HG03097 (cell line): ENCODE measurements around the gene SLC9A7.

Experiments
- ATAC-seq: cut with Tn5 transposase; IDR thresholded peaks from one replicate; pipeline ENCODE4 v1.9.1; 2021; ENCODE audit not compliant: unreplicated experiment, low FRiP score

SLC9A7 gene

DNA sequence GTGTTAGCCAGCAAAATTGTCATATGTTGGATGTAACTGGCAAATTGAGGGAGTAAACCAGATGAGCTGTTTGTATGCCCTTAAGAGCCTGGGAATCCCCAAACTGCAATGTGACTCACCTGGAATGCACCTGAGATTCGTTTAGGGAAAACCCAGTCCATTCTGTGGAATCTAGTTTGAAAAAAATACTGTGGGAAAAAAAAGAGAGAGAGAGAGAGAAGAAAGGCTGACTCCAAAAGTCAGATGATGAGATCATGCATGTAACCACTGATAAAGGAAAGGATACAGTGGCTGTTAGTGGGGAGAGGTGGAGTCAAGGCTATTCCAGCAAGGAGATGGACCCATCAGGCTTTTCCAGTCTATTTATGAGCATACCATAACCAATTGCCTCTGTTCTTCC lies 48.5 kb downstream of the SLC9A7 start:
- ATAC-seq = no peak

DNA sequence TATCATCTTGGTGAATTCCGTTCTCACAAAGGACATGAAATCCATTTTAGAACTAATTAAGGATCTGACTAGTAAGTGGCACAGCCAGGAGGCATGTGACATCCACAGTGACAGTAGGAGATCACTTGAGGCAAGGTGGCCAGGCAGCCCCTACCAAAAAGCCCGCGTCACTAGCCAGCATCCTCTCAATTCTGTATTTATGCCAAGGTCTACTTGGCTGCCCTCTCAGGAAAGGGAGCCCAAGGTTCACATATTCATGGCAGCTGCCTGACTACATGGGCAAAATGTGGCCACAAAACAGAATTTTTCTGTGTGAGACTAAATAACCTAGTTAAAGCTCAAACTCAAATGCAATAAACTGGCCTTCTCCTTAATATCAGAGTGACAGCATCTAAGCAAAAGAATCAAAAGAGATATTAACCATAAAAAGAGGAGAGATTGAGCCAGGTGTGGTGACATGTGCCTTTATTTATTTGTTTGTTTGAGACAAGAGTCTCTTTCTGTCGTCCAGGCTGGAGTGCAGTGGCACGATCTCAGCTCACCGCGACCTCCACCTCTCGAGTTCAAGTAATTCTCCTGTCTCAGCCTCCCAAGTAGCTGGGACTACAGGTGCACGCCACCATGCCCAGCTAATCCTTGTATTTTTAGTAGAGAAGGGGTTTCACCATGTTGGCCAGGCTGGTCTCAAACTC lies 51.5 kb downstream of the SLC9A7 start:
- ATAC-seq = no peak

DNA sequence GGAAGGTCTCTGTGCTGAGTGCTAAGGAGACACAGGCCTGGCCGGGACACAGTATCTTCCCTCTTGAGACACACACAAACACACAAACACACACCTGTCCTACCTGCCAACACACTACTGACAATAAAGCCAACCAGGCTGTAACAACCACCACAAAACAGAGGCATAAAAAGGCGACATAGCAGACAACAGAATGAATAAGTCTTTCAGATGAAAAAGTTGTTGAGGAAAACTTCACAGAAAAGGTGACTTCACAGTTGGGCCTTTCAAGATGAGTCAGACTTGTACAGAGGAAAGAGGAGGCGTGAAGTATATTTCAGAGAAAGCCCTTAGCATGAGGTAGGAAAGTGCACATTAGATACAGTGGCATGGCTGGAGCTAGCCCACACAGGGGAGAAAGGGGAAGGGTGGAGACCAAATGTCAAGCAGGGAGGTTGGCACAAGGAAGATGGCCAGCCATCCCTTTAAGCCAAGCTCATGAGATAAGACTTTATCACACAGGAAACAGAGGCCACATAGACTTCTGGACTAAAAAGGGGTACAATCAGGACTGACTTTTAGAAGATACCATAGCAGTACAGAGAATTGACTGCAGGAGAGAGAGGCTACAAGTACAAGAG lies 54.0 kb downstream of the SLC9A7 start:
- peak; percentile 85 for ATAC-seq

DNA sequence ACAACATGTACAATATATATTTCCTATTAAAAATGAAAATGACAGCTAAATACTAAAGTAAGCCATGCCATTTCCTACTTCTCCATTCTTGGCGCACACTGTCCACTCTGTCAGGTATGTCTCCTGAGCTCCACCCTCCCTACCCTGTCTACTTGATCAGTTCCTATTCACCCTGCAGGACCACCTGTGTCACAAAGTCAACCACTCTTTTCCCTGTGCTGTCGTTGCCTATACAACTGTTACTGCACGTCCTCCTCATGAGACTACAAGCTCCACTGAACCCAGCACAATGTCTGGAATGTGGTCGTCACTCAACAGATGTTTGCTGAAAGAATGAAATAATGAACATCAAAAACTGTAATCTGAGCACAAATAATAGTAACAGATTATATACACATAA lies 54.9 kb downstream of the SLC9A7 start:
- ATAC-seq = no peak

DNA sequence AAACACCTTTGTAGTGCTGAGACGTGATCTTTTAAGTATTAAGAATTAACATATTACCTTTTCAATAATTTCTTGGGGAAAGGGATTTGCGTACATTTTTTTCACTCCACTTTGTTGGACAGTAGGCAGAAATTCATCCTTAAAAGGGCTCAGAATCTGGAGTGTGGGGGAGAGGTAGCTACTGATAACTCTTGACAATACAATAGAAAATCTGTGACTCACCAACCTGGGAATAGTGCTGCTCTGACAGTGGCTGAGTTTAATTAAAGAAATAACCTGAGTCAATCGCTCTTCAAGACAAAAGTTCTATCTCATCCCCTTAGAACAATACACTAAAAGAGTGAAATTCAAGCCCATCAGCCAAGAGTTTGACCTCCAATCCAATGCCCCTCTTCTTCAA lies 60.2 kb downstream of the SLC9A7 start:
- no peak for ATAC-seq

DNA sequence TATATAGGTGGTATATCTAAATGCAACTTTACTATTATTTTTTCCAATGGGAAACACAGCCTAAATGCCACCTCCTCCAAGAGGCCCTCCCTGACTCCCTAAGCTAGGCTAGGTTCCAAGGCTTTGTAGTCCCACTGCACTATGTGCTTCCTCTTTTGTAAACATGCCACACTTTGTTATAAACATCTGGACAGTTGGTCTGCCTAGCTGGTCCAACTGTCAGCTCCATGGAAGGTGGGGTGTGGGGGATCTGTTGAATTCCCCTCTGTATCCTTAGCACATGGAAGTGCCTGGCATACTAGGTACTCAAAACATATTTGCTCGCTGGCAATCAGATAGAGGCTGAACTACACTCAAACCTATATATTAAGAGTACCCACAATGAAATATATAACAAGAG lies 63.4 kb downstream of the SLC9A7 start:
- ATAC-seq = no peak

DNA sequence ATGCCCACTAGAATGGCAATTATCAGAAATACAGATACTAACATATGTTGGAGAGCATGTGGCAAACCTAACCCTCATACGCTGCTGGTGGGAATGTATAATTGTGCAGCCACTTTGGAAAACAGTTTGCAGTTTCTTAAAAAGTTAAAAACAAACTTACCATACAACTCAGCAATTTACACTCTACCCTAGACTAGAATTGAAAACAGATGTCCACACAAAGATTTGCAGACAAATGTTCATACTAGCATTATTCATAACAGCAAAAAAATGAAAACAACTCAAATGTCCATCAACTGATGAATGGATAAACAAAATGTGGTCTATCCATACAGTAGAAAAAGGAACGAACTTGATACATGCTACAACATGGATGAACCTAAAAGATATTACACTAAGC lies 64.4 kb downstream of the SLC9A7 start:
- no peak for ATAC-seq

DNA sequence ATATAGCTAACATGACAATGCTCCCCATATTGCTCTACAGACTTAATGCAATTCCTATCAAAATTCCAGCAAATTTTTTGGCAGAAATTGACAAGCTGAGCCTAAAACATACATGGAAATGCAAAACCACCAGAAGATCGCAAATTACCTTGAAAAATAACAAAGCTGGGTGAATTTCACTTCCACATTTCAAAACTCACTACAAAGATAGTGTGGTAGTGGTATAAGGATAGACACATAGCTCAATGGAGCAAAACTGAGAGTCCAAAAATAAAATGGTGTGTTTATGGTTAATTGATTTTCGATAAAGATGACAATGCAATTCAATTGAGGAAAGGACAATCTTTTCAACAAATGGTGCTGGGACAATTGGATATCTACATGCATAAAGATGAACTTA lies 65.8 kb downstream of the SLC9A7 start:
- ATAC-seq = no peak

DNA sequence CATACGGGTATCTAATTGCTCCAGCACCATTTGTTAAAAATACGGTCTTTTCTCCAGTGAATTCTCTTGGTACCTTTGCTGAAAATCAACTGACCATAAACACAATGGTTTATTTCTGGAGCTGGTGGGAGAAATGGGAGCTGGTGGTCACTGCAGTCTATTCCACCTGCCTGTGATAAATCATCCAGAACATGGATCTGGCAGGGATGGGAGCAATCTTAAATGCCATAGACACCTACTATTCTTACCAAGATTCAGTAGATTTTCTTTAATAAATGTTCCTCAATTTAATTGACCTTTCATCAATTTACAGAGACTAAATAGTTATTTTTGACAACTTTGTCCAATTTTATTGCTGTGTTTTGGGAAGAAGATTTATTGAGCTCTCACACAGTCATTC lies 68.1 kb downstream of the SLC9A7 start:
- ATAC-seq = no peak

DNA sequence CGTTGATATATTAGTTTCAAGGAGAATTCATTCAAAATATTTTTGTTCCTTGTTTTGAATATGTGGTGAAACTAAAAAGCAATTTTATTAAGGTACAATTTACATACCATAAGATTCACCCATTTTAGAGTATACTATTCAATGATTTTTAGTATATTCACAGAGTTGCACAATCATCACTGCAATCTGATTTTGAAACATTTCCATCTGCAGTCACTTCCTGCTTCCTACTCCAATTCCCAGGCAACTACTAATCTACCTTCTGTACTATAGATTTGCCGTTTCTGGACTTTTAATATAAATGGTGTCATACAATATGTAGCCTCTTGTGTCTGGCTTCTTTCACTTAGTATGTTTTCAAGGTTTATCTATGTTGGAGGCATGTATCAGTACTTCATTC lies 71.3 kb downstream of the SLC9A7 start:
- ATAC-seq = no peak

DNA sequence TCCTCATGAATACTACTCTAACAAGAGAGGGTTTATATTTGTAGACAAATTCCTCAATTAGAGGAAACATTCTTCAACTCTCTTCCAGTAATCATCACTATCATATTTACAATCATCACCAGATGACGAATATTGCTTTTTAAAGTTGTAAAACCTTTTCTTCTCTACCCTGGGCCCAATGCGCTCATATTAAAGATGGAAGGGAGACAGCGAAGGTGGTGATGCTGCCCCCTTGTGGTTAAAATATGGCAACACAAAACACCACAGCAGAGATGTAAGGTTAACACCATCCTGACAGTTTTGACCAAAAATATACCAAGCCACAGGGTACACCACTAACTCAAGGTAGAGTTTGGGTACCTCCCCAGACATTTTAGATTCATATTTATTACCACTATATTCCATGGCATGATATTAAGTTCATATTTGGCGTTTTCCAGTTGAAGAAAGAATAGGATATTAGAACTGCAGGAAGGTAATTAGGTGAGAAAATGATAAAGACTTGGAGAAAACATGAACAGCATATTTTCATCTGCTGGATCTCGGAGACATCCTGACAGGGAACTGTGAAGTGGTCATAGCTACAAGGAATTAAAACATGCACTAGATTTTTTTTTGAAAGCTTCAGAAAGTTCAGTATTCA lies 72.8 kb downstream of the SLC9A7 start:
- ATAC-seq = no peak

DNA sequence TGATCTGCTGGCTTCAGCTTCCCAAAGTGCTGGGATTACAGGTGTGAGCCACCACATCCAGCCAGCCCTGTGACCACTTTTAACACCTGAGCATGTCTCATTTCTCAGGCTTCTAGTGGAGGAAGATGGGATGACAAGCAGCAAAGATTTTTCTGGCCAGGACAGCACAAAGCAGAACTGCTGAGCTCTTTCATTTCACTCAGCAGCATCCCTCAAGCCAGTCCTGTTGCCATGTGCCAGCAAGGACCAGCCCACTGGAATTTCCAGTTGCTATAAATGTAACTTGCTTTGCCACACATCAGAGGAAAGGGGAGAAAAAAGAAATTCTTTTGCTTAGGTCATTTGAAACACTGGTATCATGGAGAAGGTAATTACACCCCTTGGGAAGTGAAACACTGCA lies 75.9 kb downstream of the SLC9A7 start:
- ATAC-seq = no peak

DNA sequence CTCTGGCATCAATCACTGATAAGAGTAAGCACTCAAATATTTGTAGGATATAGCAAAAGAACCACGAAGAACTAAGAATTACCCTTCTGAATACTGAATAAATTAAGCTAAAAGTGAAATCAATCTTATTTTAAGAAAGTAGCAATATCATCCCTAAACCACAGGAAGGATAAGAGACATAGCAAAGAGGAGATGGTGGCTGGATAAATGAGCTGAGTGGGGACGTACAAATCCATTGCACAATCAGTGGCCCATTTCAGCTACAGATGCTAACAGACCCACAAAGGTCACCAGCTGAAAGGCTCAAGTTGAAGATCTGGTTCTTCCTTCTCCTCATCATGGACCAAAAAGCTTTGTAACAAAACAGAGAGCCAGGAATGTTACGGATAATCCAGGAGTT lies 77.1 kb downstream of the SLC9A7 start:
- ATAC-seq = no peak

DNA sequence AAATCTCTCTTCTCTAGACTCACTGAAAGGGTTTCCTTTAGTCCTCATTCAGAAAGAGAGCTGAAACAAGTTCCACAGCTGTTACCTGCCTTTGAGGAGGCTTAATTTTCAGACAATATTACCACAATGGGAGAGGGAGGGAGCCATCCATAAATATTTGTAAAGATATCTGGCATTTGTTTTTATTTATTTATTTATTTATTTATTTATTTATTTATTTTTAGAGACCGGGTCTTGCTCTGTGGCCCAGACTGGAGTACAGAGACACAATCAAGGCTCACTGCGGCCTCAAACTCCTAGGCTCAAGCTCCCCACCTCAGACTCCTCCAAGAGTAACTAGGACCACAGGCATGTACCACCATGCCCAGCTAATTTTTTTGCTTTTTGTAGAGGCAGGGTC lies 80.7 kb downstream of the SLC9A7 start:
- ATAC-seq = no peak

DNA sequence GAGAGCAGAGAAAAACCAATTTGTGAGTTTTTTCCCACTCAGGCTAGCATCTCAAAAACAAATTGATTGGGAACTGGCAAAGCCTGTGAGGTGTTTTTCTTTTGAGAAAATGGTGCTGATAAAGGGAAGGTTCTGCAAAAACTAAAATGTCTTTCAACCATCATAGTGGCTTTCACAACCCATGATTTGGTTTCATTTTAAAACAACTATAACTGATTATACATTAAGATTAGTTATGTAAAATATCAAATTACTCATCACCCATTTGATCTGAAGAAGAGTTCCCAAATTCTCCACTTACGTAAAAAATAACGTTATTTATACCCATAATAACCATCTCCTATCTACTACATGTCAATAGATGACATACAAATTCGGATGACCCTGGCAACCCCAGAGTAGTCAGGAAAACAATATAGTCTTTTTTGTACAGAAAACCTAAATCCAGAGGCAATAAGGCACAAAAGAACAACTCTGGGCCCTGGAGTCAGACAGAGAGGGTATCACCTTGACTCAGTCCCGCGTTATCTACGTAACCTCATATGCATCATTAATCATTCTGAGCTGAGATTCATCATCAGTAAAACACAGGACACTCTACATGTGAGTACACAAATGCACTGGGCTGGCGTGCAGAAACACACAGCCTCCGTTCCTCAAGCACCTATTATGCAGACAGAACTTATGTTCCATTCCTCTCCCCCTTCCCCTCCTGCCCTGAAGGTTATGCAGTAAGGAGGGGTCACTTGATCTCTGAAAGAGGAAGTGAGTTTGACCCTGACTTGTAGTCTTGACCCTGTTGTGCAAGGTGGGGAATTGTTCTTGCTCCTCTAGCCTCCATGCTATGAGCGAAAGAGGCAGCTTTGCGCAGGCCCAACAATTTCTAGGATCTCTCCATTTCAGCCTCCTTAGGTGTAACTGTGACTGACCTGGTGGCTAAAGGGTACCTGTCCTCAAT lies 82.2 kb downstream of the SLC9A7 start:
- ATAC-seq = no peak

DNA sequence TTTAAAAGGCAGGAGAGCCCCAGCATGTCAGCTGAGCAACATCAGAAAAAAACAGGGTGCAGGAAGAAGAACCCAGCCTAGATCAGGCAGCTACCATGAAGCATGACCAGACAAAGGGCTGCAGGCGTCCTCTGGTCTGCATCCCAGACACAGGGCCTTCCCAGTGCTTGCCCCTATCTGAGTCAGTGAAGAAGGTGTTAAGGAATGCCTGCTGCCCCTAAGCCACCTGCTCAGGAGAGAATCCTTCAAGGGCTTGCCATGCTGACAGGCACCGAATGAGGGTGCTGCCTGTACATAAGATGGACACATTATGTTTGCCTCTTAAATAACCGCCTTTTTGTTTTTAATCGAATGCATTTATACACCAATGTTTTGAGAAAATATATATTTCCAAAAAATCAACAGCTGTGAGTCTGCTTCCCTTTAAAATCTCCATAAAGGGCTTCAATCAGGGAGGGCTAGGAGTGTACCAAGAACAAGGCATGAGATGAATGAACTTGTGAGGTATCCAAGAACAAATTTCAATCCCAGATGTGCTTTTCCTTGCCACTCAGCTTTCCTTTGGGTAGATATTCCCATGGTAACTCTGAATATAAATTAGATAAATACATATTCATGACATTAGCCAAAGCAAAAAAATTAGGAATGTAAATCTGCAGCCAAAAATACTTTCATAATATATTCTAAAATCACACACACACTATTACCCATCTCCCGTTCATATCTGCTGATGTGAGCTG lies 85.1 kb downstream of the SLC9A7 start:
- no peak for ATAC-seq

DNA sequence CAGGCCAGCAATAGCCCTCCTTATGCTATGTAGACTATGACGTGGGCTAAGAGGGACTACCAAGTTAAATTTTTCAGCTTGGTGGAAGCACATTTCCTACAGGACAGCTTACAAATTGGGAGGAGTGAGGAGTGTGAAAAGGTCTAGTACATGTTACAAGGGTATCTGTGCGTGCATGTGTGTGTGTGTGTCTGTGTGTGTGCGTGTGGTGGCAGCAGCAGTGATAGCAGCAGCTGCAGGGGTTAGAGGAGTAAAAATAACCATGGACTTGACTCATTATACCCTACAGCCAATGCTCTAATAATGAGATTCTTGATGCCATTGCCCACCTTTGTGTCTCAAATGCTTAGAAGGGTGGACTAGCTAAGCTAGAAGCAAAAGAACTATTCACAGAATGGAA lies 88.6 kb downstream of the SLC9A7 start:
- no peak for ATAC-seq

DNA sequence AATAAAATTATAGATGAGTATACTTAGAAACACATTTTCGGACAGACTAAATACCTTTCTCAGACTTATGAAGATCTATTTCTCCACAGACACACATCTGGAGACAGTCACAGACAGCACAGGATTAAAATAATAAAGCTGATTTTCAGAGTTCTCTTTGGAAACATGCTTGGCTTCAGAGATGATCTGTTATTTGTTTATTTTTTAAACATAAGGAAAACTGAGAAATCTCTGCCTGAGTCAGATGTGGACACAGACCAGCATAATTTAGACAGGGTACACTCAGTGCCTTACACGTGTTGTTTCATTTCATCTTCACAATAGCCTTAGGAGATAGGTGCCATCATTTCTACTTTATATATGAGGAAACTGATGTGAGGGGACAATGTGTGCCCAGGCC lies 92.1 kb downstream of the SLC9A7 start:
- ATAC-seq = no peak

DNA sequence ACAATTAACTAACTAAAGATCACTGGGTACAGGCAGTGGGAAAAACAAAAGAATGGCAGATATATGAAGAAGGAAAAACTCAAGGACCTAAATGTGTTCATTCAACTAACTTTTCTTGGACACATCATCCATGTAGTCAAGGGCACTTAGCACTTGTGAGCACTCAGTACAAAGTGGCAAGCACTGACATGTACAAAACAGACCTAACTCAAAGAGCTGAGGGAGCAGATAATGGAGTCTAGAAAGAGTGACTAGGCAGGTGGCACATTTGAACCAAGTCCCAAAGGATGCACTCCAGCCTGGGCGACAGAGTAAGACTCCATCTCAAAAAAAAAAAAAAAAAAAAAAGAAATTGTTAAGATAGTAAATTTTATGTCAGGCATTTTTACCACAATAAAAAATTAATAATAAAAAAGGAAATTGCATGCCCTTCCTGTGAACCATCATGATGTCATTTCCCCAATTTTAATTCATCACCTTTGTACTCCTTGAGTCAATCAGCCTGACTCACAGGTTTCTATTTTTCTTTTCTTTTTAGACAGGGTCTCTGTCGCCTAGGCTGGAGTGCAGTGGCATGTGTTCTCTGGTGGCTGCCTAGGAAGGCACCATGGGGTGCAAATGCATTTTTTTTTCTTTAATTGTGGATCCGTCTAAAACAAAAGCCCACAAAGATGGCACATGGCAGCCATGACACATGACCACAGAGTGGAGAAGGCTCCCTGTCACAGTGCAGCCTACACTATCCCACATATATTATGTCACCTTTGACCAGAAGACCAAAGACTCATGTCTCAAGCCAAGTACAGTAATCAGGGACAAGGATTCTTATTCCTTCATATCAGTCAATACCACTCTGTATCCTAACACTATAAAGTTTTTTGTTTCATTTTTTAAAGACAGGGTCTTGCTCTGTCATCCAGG lies 93.4 kb downstream of the SLC9A7 start:
- ATAC-seq = no peak
